GM21528 (cell line): ENCODE results near the gene SPEM1.

Experiments
- ATAC-seq: cut with Tn5 transposase; IDR thresholded peaks from one replicate; pipeline ENCODE4 v1.9.1; 2021; ENCODE audit warnings: mild to moderate bottlenecking, moderate library complexity; ENCODE audit not compliant: unreplicated experiment, low FRiP score

SPEM1 gene

DNA sequence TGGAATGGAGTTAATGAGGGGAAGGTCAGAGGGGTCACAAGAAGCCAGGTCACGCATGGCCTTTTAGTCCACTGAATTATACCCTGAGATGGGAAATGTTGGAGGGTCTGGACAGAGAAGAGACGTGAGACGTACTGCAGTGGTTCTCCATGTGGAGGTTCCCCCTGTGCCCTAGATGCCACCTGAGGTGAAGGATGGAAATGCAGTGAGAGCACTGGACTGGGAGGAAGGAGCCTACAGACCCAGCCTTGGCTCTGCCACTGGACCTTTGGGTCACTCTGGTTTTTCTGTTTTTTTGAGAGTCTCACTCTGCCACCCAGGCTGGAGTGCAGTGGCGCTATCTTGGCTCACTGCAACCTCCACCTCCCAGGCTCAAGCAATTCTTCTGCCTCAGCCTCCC is 24.0 kb upstream of the SPEM1 start:
- ATAC-seq: no peak

DNA sequence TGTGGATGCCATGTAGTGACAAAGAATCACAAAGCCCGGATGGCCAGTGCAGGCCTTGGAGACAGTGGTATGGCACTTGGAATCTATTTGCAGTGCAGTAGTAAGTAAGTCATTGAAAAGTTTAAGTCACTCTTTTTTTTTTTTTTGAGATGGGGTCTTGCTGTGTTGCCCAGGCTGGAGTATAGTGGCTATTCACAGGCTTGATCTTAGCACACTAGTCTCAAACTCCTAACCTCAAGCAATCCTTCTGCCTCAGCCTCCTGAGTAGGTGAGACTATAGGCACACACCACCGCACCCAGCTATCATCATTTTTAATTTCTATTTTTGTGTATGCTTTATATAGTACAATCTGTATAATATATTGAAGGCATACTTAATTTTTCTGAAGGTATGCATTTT is 21.5 kb upstream of the SPEM1 start:
- no peak for ATAC-seq

DNA sequence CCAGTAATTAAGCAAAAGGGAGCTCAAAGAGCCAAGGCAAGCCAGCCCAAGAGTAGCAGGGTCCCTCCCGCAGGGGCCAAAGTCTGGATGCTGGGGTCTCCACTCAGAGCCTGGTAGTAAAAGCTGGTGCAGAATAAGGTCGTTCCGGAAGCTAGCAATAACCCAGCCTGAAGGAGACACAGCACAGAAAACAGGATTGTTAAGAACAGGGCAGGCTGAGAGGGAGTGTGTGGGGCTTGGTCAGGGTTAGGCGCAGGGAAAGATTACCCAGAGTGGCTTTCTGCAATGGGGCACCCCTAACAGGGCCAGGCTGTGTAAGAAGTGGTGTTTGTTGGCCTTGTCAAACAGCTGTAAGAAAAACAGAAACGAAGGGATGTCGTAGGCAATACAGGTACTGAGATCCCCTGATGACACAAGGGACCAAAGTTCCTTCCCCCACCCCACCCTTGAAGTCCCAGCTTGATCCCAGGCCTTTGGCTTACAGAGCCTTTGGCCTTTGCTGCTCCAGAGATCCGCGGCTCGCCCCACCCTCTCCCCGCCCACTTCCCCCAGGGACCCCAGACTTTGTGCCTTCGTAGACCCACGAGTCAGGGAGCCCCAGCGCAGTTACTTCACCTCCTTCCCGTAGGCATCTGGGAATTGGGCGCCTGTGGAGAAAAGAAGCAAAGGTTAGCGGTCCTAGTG is 16.9 kb upstream of the SPEM1 start:
- ATAC-seq: no peak

DNA sequence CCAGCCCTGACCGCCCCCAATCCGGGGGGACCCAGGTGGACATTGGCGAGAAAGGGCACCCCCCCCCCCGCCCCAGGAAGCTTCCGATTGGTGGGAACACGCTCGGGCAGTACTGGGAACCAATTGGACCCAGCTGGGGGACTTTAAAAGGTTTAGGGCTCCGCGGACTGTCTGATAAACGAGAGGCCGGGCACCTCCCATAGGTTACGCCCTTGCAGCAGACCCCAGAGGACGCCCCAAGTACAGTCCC is 16.5 kb upstream of the SPEM1 start:
- no peak for ATAC-seq

DNA sequence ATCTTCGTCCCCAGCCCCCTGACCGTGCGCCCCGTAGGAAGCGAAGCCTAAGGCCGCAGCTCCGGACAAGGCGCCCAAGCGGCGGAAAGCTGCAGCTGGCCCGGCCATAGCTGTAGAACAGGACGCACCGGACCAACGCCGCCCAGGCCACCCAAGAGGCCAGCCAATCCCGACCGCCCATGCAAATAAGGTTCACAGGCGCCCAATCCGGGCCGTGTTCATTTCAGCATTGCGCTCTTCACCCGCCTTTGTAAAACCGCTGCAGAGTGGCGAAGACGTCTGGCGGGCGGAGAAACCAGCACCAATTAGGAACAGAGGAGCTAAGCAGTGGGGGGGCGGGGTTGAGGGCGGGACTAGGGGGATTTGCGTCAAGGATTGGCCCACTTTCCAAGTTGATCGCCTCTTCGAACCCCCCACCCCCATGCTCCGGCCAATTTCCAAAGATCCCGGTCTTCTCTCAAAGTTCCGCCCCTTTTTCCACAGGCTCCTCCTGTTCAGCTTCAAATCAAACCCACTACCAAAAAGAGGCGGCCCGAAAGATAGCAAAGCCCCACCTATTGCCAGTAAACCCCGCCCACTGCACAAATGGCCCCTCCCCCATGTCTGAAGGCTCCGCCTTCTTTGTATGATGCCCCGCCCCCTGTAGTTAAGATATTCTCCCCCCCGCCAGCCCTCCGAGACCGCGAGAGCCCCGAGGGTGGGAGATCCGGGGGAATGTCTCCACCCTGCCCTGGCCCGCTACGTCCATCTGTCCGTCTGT is 16.0 kb upstream of the SPEM1 start, which contains the start of gene TMEM256:
Gene TMEM256 (minus strand): TSS at position 121 of the 760 bp plus-strand sequence. CDS start 13 bp downstream, at position 108.
- peak; percentile 86 for ATAC-seq

DNA sequence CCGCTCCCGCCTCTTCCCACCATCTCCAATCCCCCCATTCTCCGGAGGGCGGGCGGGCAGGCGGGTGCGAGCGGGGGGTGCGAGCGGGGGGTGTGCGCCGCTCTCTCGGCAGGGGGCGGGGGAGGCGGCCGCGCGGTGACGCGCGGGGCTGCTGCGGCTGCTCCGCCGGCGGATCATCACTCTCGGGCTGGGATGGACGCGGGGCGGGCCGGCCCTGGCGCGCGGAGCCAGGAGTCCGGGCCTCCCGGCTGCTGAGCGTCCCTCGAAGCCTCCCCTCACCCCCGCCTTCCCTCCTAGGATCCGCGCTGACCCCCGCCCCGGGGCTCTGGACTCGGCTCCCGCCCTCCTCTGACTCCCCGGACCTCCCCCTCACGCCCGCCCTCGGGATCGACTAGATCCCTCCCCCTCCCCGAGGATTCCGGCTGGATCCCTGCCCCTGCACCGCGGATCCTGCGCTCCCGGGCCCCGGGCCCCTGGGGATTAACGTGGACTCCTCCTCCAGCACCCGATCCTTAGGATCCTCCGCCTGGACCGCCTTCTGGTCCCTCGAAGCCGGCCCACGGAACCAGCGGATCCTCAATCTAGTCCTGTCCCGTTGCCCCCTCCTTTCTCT is 15.3 kb upstream of the SPEM1 start:
- peak; percentile 4 for ATAC-seq

DNA sequence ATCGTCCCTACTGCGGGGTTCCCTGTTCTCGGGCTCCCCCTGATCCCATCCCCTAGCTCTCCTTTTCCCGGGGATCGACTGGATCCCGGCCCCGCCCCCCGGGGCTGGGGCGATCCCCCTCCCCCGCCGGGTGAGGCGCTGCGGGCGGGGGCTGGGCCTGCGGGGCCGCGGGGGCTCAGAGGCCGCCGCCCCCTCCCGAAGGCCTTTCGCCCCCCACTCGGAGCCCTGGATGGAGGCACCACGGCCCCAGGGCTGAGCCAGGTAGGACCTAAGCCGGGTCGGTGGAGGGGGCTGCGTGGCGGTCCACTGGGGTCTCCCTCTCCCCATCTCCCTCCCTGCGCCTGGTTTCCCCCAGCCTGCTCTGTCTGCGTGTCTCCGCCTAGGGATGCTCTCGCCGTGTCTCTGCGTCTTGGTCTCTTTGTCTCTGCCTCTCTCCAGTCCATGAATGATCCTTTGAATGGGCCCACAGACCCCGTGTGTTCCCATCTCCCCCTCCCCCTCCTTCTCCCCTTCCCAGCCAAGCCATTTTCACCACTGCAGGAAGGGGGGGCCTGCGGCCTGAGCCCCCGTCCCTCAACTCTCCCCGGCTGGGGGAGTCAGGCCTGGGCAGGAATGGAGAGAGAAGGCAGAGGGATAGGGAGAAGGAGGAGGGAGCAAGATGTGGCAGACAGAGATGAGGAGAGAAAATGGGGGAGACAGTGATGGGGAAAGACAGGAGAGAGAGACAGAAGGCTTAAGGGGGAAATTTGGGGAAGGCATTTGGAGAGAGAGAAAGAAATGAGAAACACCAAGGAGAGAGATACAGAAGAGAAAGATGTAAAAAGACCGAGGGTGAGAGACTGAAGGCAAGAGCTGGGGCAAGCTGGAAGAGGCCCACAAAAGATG is 14.5 kb upstream of the SPEM1 start:
- no peak for ATAC-seq

DNA sequence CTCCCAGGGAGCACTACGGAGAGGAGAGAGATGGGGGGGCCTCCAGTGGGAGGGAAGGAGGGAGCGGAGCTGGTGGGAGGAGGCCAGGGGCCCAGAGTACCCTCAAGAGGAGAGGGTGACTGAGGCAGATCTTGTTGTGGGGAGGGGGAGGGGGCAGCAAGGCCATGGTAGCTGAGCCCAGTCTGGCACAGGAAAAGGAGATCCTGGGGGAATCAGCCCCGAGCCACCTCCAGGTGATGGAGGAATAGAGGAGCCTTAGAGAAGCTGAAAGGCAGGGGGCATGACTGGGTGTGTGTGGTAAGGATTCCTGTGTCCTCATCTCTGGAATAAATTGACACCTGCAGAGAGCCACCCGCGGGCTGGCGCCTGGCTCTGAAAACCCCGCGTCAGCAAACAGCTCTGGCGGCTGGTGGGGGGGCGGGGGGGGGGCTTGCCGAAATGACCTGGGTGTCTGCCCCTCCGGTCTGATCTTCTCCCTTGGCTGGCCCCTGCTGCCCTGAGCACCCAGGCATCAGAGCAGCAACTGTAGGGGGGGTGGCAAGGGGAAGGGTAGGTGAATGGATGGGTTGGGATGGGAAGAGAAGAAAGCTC is 13.8 kb upstream of the SPEM1 start:
- ATAC-seq: no peak

DNA sequence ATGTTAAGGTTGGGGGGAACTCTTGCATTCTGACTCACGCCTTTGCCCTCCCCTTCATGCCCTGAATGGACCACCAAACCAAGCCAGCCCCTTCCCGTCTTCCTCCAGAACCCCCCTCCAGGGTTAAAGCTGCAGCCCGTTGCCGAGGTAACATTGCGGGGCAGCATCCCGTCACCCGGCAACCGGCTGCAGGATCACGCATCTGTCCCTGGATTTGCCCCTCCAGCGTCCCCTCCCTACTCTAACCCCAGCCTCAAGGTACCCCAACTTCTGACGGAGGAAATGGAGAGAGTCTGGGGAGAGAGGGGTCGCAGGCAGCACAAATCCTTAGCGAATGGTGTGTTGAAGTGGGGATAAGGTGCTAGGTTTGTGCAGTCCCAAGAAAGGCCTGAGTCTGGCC is 13.0 kb upstream of the SPEM1 start:
- ATAC-seq: no peak

DNA sequence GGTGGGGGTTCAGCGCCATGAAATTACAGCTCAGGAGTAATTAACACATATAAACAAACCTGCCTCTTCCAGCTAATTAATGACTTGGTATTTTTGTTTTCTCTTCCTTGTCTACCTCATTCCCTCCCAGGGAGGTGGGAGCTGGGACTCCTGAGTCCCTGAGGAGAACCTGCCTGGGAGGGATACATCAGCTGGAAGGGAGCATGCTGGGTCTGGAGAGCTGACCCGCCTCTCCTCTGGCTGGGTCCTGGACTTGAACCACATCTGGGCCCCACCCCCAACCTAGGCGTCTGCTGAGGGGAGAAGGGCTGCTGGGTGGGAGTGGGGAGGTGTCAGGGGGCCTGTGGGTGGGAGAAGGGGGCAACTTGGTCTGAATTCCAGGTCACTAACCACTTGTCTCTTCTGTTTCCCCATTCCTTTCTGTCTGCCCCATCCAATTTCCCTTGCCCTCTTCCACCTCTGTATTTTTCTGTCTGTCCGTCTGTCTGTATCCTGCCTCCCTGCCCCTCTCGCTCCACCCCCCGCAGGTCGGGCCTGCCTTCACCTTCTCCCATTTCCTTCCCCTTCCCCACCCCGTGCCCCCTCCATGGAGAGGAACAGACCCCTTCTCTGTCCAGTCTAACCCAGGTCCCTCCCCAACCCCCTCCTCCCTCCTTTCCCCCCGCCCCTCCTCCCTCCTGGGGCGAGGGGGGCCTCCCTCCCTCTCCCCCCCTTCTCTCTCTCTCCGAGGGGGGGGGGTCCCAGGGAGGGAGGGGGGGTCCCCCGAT is 12.5 kb upstream of the SPEM1 start, which contains the start of gene NLGN2:
Gene NLGN2 (plus strand): TSS at position 361 of the 767 bp plus-strand sequence. CDS start 411 bp downstream, outside the sequence.
- no peak for ATAC-seq

DNA sequence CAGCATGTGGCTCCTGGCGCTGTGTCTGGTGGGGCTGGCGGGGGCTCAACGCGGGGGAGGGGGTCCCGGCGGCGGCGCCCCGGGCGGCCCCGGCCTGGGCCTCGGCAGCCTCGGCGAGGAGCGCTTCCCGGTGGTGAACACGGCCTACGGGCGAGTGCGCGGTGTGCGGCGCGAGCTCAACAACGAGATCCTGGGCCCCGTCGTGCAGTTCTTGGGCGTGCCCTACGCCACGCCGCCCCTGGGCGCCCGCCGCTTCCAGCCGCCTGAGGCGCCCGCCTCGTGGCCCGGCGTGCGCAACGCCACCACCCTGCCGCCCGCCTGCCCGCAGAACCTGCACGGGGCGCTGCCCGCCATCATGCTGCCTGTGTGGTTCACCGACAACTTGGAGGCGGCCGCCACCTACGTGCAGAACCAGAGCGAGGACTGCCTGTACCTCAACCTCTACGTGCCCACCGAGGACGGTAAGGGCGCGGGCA is 11.8 kb upstream of the SPEM1 start:
- no peak for ATAC-seq

DNA sequence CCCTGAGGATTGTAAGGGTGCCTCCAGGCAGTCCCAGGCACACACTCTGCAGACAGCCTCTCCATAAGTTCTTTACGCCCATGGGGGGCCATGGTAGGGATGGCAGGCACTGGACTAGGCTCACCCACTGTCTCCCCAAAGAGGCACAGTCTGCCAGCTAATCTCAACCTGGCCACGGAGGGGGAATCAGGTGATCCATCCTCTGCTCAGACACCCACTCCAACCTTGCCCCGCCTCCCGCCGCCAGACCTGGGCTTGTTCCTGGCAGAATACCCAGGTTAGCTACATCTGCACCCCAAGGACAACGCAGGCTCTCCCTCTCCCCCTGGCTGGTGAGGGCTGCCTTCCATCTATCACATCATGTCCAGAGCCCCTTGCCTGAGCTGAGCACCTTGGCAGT is 11.3 kb upstream of the SPEM1 start:
- ATAC-seq: no peak

DNA sequence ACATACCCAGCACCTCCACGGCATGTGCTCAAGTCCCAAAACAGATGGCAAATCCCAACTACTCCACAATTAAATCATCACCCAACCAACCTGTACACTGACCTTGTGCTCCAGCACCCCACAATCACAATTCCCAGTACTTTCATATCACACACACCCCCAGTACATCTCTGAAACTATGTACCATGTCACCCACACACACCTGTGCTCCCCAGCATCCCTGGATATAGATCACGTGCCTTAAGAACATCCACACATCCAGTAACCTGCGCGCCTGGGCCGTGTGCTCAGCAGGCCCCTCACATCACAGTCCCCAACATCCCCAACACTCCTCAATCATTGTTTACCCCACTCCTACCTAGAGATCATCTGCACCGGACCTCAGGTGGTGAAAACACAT is 10.4 kb upstream of the SPEM1 start:
- ATAC-seq: no peak

DNA sequence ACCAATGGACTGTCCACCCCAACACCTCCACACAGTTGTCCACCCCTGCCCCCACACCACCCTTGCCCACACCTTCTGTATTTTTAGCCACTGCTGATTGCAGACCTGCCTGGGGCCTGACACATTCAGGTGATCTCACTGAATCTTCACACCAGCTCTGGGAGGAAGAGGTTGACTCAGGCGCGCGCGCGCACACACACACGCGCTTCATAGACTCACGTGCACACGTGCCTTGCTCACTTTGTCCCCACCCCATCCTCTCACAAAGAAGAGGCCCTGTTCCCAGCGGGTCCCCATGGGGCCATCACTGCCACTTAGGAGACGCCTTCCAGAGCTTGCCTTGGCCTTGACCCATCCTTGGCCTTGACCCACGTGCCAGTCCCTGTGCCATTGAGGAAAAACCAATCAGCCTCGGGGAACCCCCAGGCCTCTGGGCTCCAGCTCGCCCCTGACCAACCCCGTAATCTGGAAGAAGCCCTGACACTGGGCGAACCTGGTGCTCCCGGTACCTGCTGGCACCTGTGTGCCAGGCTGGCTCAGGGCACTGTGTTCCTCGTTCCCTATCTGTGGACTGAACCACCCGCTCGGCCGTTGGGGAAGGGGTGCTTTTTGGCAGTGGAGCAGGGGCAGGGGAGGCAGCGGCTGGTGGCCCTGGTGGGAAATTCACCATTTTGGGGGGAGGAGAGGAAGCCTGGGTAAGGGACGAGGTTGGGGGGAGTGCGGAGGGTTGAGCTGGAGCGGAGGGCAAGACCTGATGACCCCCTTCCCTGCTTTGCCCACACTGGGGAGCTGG is 9.3 kb upstream of the SPEM1 start:
- no peak for ATAC-seq

DNA sequence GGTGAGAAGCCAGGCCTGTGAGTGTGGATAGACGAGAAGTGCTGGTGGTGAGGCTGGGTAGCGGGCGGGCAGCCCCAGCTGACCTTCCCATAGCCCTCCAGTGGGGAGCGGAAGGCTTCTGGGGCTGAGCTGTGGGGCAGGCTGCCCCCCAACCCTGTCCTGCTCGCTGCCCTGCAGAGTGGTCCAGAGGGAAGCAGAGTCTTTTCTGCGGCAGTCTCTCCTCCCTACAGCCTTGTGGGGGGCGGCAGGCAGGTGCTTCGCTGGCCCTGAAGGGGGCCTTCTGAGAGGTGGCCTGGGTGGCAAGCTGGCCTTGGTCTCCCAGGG is 8.7 kb upstream of the SPEM1 start:
- no peak for ATAC-seq

DNA sequence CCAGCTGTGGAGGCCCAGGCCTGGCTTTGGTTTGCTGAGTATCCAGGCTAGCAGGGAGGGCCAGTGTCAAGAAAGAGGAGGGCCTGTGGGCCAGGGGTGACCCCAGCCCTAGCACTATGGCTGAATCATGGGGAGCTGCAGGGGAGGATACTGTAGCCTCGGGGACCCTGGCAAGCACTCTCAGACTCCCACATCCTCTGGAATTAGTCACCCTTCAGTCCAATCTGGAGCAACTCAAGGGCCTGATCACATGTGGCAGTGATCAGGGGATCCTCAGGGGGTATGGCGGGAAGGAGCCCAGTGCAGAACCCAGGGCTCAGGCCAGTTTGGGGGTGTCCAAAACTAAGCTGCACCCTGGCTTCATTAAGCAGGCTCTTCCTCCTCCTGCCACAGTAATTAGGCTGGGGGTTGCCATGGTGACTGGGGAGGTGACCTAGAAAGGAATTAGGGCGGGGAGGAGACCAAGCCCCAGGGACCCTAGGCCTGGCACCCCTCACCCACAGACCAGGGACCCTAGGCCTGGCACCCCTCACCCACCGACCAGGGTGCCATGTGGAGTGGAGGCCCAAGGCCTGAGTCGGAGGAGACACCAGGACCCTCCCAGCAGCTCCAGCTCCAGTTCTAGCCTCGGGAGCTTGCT is 6.7 kb upstream of the SPEM1 start:
- no peak for ATAC-seq

DNA sequence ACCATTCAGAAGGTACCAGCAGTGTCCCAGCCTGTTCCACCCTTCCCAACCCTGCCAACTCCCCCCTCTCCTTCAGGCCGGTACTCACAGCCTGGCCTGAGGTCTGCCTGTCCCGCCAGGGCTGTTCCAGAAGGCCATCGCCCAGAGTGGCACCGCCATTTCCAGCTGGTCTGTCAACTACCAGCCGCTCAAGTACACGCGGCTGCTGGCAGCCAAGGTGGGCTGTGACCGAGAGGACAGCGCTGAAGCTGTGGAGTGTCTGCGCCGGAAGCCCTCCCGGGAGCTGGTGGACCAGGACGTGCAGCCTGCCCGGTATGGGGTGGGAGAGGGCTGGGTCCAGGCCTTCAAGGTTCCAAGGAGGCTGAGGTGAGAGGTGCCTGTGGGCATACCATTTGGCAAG is 5.3 kb upstream of the SPEM1 start:
- no peak for ATAC-seq

DNA sequence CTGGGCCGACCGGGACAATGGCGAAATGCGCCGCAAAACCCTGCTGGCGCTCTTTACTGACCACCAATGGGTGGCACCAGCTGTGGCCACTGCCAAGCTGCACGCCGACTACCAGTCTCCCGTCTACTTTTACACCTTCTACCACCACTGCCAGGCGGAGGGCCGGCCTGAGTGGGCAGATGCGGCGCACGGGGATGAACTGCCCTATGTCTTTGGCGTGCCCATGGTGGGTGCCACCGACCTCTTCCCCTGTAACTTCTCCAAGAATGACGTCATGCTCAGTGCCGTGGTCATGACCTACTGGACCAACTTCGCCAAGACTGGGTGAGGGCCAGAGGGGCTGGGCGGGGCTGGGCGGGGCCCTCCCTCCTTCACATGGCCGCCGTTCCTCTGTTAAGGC is 4.3 kb upstream of the SPEM1 start:
- ATAC-seq: no peak

DNA sequence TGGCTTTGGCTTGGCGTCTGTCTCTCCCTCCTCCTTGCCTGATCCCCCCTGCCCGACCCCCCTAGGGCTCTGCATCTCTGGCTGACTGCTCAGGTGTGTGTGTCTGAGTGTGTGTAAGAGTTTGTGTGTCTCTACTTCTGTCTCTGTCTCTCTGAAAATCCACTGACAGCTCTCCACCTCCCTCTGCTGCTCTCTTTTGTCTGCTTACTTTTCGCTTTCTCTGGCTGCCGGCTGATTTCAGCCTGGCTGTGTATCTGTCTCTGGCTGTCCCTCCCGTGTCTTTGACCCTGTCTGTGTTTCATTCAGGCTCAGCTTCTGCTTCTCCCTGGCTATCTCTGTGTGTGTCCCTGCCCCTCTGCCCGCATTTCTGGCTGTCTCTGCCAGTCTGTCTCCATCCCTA is 3.8 kb upstream of the SPEM1 start:
- ATAC-seq: no peak
